ENCODE measurements around the gene MAT2B. TPM values are rescaled to one million over a fixed set of nuclear protein-coding genes. Genes with fewer than 3 reads are reported as not detected.

MAT2B gene
- 14.7 and 30.8 TPM in 2 replicates for total RNA-seq (2011; cell fraction: chromatin; rRNA removed; ENCODE audit: low replicate concordance)
- 7.8 and 10.1 TPM in 2 replicates for total RNA-seq (2011; cell fraction: nucleolus; rRNA removed)
- total RNA-seq (2011; cell fraction: nucleoplasm; rRNA removed) = 20.1 and 30.2 TPM in 2 replicates
- total RNA-seq (2014; rRNA removed) (32.0 and 37.8 TPM in 2 replicates), total RNA-seq (2014; rRNA removed; fragmentation: Illumina TruSeq; extraction: Trizol) (51.0 and 59.0 TPM in 2 replicates), total RNA-seq (2015; rRNA removed; fragmentation: Illumina TruSeq; extraction: Trizol) (34.3 and 39.7 TPM in 2 replicates), total RNA-seq (2021) (43.0 and 43.6 TPM in 2 replicates), polyA plus RNA-seq (2011; rRNA removed) (40.3 and 40.8 TPM in 2 replicates), polyA plus RNA-seq (2014; fragmentation: Illumina TruSeq; extraction: Trizol) (50.5 and 51.9 TPM in 2 replicates), polyA plus RNA-seq (2014; fragmentation: Nextera tagmentation; extraction: Ambion mirVana) (10 to 100 TPM; 47.1 to 57.7 TPM), polyA plus RNA-seq (2014; rRNA removed) (39.0 and 39.2 TPM in 2 replicates), polyA minus RNA-seq (2011; rRNA and poly(A)+ RNA removed) (29.5 and 36.6 TPM in 2 replicates), Bru-seq, nascent RNA (percentile 89 among the genes with signal in this experiment), BruChase-seq, experiment 1, labeled RNA remaining after a 2-hour chase (percentile 85 among the genes with signal in this experiment), BruChase-seq, experiment 2, labeled RNA remaining after a 6-hour chase (percentile 86 among the genes with signal in this experiment)
- polyA plus RNA-seq (2011; cell fraction: cytosol; rRNA removed) = 11.1 and 19.7 TPM in 2 replicates
- polyA plus RNA-seq (2011; cell fraction: nucleus; rRNA removed) = 10.6 and 15.7 TPM in 2 replicates
- 34.4 and 49.6 TPM in 2 replicates for polyA plus RNA-seq (2012)
- polyA minus RNA-seq (2011; cell fraction: cytosol; rRNA and poly(A)+ RNA removed) = 13.2 and 14.2 TPM in 2 replicates
- polyA minus RNA-seq (2011; cell fraction: nucleus; rRNA and poly(A)+ RNA removed) = 7.1 and 12.0 TPM in 2 replicates
- long read RNA-seq, experiment 1, transcript MAT2B-202 (7 exons, 2,103 nt) = major isoform, 205 of 296 reads
- long read RNA-seq, experiment 1, transcript MAT2B-201 (7 exons, 2,226 nt) = minor isoform, 20 of 296 reads
- long read RNA-seq, experiment 1, partial matches to known transcripts = 55 of 296 reads
- long read RNA-seq, experiment 1, other reads (novel, unspliced or antisense) = 15 of 296 reads
- long read RNA-seq, experiment 2, partial matches to known transcripts = 17 of 28 reads
- long read RNA-seq, experiment 2, other reads (novel, unspliced or antisense) = 3 of 28 reads
- long read RNA-seq, experiment 3, transcript MAT2B-201 (7 exons, 2,226 nt) = minor isoform, 15 of 111 reads
- long read RNA-seq, experiment 3, transcript MAT2B-202 (7 exons, 2,103 nt) = major isoform, 86 of 111 reads
- long read RNA-seq, experiment 3, partial matches to known transcripts = 2 of 111 reads
- long read RNA-seq, experiment 3, other reads (novel, unspliced or antisense) = 7 of 111 reads

DNA sequence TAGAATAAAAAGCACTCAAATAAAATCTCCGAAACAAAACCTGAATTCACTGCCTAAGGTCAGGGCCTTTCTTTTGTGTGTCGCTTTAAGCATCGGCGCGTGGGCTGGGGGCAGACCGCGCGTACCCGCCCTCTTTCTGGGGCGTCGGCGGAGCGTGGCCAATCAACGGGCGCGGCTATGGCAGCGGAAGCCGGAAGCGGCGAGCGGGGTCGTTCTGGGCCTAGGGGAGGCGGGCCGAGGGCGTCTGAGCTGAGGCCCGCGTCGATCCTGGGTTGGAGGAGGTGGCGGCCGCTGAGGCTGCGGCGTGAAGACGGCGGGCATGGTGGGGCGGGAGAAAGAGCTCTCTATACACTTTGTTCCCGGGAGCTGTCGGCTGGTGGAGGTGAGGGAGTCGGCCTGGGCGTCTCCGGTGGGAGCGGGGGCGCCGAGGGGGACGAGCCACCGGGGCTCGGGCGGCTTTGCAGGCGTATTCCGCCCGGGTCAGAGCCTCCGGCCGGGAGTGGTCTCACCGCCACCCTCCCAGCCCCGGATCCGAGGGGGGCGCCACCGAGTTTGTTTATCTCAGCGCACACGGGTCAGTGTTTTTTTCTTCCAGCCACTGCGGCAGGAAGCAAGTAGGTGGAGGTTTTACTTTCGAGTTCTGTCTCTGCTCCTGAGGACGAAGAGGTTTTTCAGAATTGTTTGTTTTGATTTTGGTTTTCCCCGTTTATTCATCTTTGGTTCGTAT lies at the start of gene MAT2B:
Gene MAT2B, plus strand, starts transcription at position 252 of the 727 bp plus-strand sequence. Its CDS starts 68 bp downstream, at position 320.
- peak; percentile 95 to 97 (median 96) for DNase-seq (ENCODE audit: extremely low read depth in 1 of 4, low spot score in 3 of 4)
- ChIA-PET POLR2A (interaction anchor here (1.0 to 4.7 kb wide), 3 partner anchors 37 to 162 kb away, joined by 3 to 44 read pairs (median 3); partner anchors contain the start of genes HMMR and NUDCD2), CTCF (ENCODE audit: low intra/inter-chr PET ratio) (no interaction called here)
- Histone ChIP-seq H3K79me2 (ENCODE audit: control insufficient read depth, insufficient read depth, low read length) (peaks cover 68% of the 10 kb centered on the region), H3K9ac (ENCODE audit: insufficient read depth in 1 of 2, low read depth in 2 of 2, low read length in 2 of 2) (peak within 1 kb of the TSS; percentile 85 to 90), H3K4me1 (replicated peaks in 1 of 2; ENCODE audit: control insufficient read depth in 2 of 2, insufficient read depth in 2 of 2, low read length in 2 of 2) (peaks cover 5 to 7% of the 10 kb centered on the region in 2 experiments; a peak in 3 of 5 replicates), H3K4me2 (ENCODE audit: insufficient read depth, low read length) (peak within 1 kb of the TSS; percentile 97), H3K4me3 (peak within 1 kb of the TSS; percentile 65), H3K27ac (ENCODE audit: extremely low read depth, low read depth, low read length) (peak within 1 kb of the TSS; percentile 87), H4K20me1 (replicated peaks; ENCODE audit: control insufficient read depth, insufficient read depth, low read length) (0 out of 2 replicates have a peak, but pooled peaks cover 3% of the 10 kb centered on the region), H3K9me1 (ENCODE audit: control insufficient read depth, insufficient read depth, low read length) (no peaks in the 10 kb centered on the region), H3K36me3 (ENCODE audit: control insufficient read depth, insufficient read depth, low read length) (0 out of 3 replicates have a peak, but pooled peaks cover under 1% of the 10 kb centered on the region), H2AFZ (ENCODE audit: low read depth, low read length) (peak within 1 kb of the TSS; percentile 91), H3K9me3 (replicated peaks; ENCODE audit: control insufficient read depth, insufficient read depth, low read depth, low read length) (no peaks in the 10 kb centered on the region), H3K27me3 (ENCODE audit: control insufficient read depth in 2 of 2, insufficient read depth in 2 of 2, low read length in 2 of 2) (no peaks in the 10 kb centered on the region)
- WGBS (ENCODE audit: insufficient coverage, low coverage, missing lambda C conversion rate) = under 1% methylated on average over 40 of the region's 64 CpGs
- peak; percentile 85 for FAIRE-seq
- intact Hi-C loops (cut with micrococcal nuclease) = loop anchor here (1.0 to 5.0 kb wide), 2 partner anchors 45 to 852 kb away; partner anchors contain the start of genes HMMR and NUDCD2
- no TSS peak for BruUV-seq (replicated peaks)
- ATAC-seq = peak; percentile 88
- in situ Hi-C loops (cut with MboI) = loop anchor here (25.0 kb wide), 1 partner anchor 857 kb away; no protein-coding TSS in a partner anchor
- TF ChIP-seq ZNF778 (CRISPR knock-in tag; IDR thresholded peaks at IDR 0.05) = no peak
- TF ChIP-seq ZNF586 (CRISPR knock-in tag; conservative IDR thresholded peaks at IDR 0.05) = no peak
- TF ChIP-seq MXI1 (IDR thresholded peaks at IDR 0.05; ENCODE audit: low read depth, low read length) = peak; percentile 77
- peak; percentile 97 to 98 for TF ChIP-seq FOXK2 (conservative IDR thresholded peaks at IDR 0.05 in 1 of 2, IDR thresholded peaks at IDR 0.05 in 1 of 2; ENCODE audit: low read depth in 2 of 2)
- TF ChIP-seq, protein P1, sequence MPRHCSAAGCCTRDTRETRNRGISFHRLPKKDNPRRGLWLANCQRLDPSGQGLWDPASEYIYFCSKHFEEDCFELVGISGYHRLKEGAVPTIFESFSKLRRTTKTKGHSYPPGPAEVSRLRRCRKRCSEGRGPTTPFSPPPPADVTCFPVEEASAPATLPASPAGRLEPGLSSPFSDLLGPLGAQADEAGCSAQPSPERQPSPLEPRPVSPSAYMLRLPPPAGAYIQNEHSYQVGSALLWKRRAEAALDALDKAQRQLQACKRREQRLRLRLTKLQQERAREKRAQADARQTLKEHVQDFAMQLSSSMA (CRISPR knock-in tag; IDR thresholded peaks at IDR 0.05) = no peak
- TF ChIP-seq ARID2 (IDR thresholded peaks at IDR 0.05) = no peak
- no peak for TF ChIP-seq ESRRB (CRISPR knock-in tag; IDR thresholded peaks at IDR 0.05; ENCODE audit: borderline replicate concordance)
- TF ChIP-seq, protein P2, sequence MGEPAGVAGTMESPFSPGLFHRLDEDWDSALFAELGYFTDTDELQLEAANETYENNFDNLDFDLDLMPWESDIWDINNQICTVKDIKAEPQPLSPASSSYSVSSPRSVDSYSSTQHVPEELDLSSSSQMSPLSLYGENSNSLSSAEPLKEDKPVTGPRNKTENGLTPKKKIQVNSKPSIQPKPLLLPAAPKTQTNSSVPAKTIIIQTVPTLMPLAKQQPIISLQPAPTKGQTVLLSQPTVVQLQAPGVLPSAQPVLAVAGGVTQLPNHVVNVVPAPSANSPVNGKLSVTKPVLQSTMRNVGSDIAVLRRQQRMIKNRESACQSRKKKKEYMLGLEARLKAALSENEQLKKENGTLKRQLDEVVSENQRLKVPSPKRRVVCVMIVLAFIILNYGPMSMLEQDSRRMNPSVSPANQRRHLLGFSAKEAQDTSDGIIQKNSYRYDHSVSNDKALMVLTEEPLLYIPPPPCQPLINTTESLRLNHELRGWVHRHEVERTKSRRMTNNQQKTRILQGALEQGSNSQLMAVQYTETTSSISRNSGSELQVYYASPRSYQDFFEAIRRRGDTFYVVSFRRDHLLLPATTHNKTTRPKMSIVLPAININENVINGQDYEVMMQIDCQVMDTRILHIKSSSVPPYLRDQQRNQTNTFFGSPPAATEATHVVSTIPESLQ (CRISPR knock-in tag; IDR thresholded peaks at IDR 0.05) = 0 out of 2 replicates have a peak, but pooled peaks have one; percentile 44
- TF ChIP-seq POLR2AphosphoS5 (IDR thresholded peaks at IDR 0.05; ENCODE audit: control insufficient read depth, insufficient read depth, low read depth, low read length) = peak; percentile 89; the same call in 1 of the 2 replicates
- peak; percentile 77 for TF ChIP-seq SMAD4 (CRISPR knock-in tag; conservative IDR thresholded peaks at IDR 0.05)
- TF ChIP-seq ZNF707 (CRISPR knock-in tag; conservative IDR thresholded peaks at IDR 0.05) = no peak
- no peak for TF ChIP-seq EHMT2 (IDR thresholded peaks at IDR 0.05)
- no peak for TF ChIP-seq MYNN (IDR thresholded peaks at IDR 0.05)
- no peak for TF ChIP-seq MYNN (CRISPR knock-in tag; IDR thresholded peaks at IDR 0.05)

Measured in K562 (cell line).